Muscle of leg (tissue), 16 donors: Measurements from ENCODE around the gene TRIM60. TPM values are rescaled to one million over a fixed set of nuclear protein-coding genes. Genes with fewer than 3 reads are reported as not detected.
A peak's percentile ranks its signal among the peaks of the same experiment; 100 is the strongest.
"Not testable (repeated sequence)": the region's sequence is repeated elsewhere in the genome, so short reads cannot be mapped to it uniquely, and the experiment has no call there.

ENCODE experiments used
- DNase-seq: peaks from one replicate; pipeline ENCODE4 v3.0.0; 2013
- H3K27ac ChIP-seq: one replicate; pipeline ENCODE4 v1.5.1; 2013; ENCODE audit warnings: mild to moderate bottlenecking, low read length, control low read depth
- H3K27me3 ChIP-seq: one replicate; pipeline ENCODE4 v1.6.1; 2013; ENCODE audit warnings: low read length; ENCODE audit not compliant: control insufficient read depth, insufficient read depth
- H3K36me3 ChIP-seq: one replicate; pipeline ENCODE4 v1.6.1; 2013; ENCODE audit warnings: low read length; ENCODE audit not compliant: control insufficient read depth, insufficient read depth
- H3K4me1 ChIP-seq: one replicate; pipeline ENCODE4 v1.6.1; 2013; ENCODE audit warnings: low read length; ENCODE audit not compliant: control insufficient read depth, insufficient read depth
- H3K4me3 ChIP-seq: one replicate; pipeline ENCODE4 v1.5.1; 2013; ENCODE audit warnings: low read length, control low read depth
- H3K9me3 ChIP-seq: replicated peaks from 2 replicates; pipeline ENCODE4 v1.6.1; 2013; ENCODE audit warnings: low read depth, low read length; ENCODE audit not compliant: control insufficient read depth
- WGBS: methylation state at CpG from one replicate; pipeline ENCODE4 v1.1.5; 2013; ENCODE audit warnings: missing lambda C conversion rate; ENCODE audit not compliant: insufficient coverage; 5-methylcytosine and 5-hydroxymethylcytosine counted together
- long read RNA-seq, 11 donors: transcript quantifications; one replicate each; lab custom pipeline, GENCODE V29; 2026
- polyA plus RNA-seq, 8 donors: library from polyadenylated mRNA; unstranded; fragments of 120-200 nt; gene quantifications; one replicate each; pipeline versions ENCODE4 v1.2.1 to v1.2.3, GENCODE V29; 2013; ENCODE audit warnings: inconsistent platforms in 1 of 8, low replicate concordance in 1 of 8; ENCODE audit not compliant: insufficient read length in 8 of 8, insufficient read depth in 1 of 8
- total RNA-seq: library from RNA; stranded (reverse); fragments of 120-200 nt; gene quantifications from one replicate; pipeline ENCODE4 v1.2.4, GENCODE V29; 2013

TRIM60 gene
- total RNA-seq: not detected
- not detected for polyA plus RNA-seq
- long read RNA-seq, donor 1: 0 reads
- long read RNA-seq, donor 2: 0 reads
- long read RNA-seq, donor 3: 0 reads
- long read RNA-seq, donor 4: 0 reads
- long read RNA-seq, donor 5: 0 reads
- long read RNA-seq, donor 6: 0 reads
- long read RNA-seq, donor 7: 0 reads
- long read RNA-seq, donor 8: 0 reads
- long read RNA-seq, donor 9: 0 reads
- long read RNA-seq, donor 10: 0 reads
- long read RNA-seq, donor 11: 0 reads

- Histone ChIP-seq H3K36me3 (no peaks in the 10 kb centered on the region), H3K4me1 (no peaks in the 10 kb centered on the region), H3K27me3 (no peaks in the 10 kb centered on the region), H3K9me3 (no peaks in the 10 kb centered on the region), H3K27ac (no peak within 1 kb of the TSS), H3K4me3 (no peak within 1 kb of the TSS)
- DNase-seq: no peak
- 98% methylated on average over 25 of the region's 41 CpGs for WGBS
Measured at GRCh38 chr4:165031436-165032211, at the start of gene TRIM60. TRIM60 (plus strand) TSS chr4:165031999; CDS start chr4:165040073, 8,074 bp downstream.

- Histone ChIP-seq H3K27ac (no peak overlapping the region), H3K36me3 (no peaks in the 10 kb centered on the region), H3K27me3 (no peaks in the 10 kb centered on the region), H3K4me3 (no peak overlapping the region), H3K9me3 (no peaks in the 10 kb centered on the region), H3K4me1 (no peaks in the 10 kb centered on the region)
- DNase-seq: no peak
- no CpG with 5 or more reads among the region's 2 CpGs for WGBS
Measured at GRCh38 chr4:164989471-164989870, 42.3 kb upstream of the TRIM60 start.

- H3K27me3 ChIP-seq, H3K9me3 ChIP-seq, H3K4me1 ChIP-seq, DNase-seq, H3K36me3 ChIP-seq, H3K27ac ChIP-seq, H3K4me3 ChIP-seq: not testable (repeated sequence)
- WGBS: 65% methylated on average over 6 of the region's 10 CpGs
Measured at GRCh38 chr4:164990786-164991185, 41.0 kb upstream of the TRIM60 start.

GRCh38 chr4:164996123-164996522 is 35.7 kb upstream of the TRIM60 start:
- not testable (repeated sequence) for H3K4me3 ChIP-seq, H3K27me3 ChIP-seq, H3K4me1 ChIP-seq, H3K9me3 ChIP-seq, H3K27ac ChIP-seq, H3K36me3 ChIP-seq, DNase-seq
- no CpG with 5 or more reads among the region's 6 CpGs for WGBS

- no peak for DNase-seq
- 100% methylated on average over 1 of the region's 2 CpGs for WGBS
- Histone ChIP-seq H3K27me3 (no peaks in the 10 kb centered on the region), H3K4me3 (no peak overlapping the region), H3K27ac (no peak overlapping the region), H3K4me1 (no peaks in the 10 kb centered on the region), H3K36me3 (no peaks in the 10 kb centered on the region), H3K9me3 (no peaks in the 10 kb centered on the region)
Measured at GRCh38 chr4:164997324-164997723, 34.5 kb upstream of the TRIM60 start.

GRCh38 chr4:164997941-164998340 is 33.9 kb upstream of the TRIM60 start:
- 87% methylated on average over 5 of the region's 6 CpGs for WGBS
- H3K4me3 ChIP-seq: no peak overlapping the region

GRCh38 chr4:164998526-164999080 is 33.2 kb upstream of the TRIM60 start:
- H3K4me1 ChIP-seq, H3K27ac ChIP-seq, H3K27me3 ChIP-seq, H3K36me3 ChIP-seq, H3K9me3 ChIP-seq, DNase-seq, H3K4me3 ChIP-seq: not testable (repeated sequence)
- 50% methylated on average over 1 of the region's 2 CpGs for WGBS

More at GRCh38 chr4:164997941-164998340, 33.9 kb upstream of the TRIM60 start:
- H3K27ac ChIP-seq: no peak overlapping the region
- no peaks in the 10 kb centered on the region for H3K9me3 ChIP-seq
- no peaks in the 10 kb centered on the region for H3K36me3 ChIP-seq
- DNase-seq: no peak
- no peaks in the 10 kb centered on the region for H3K27me3 ChIP-seq
- H3K4me1 ChIP-seq: no peaks in the 10 kb centered on the region

GRCh38 chr4:165001957-165002356 is 29.8 kb upstream of the TRIM60 start:
- no CpG with 5 or more reads among the region's 4 CpGs for WGBS
- not testable (repeated sequence) for H3K4me3 ChIP-seq, H3K4me1 ChIP-seq, DNase-seq, H3K36me3 ChIP-seq, H3K9me3 ChIP-seq, H3K27me3 ChIP-seq, H3K27ac ChIP-seq

GRCh38 chr4:165005352-165005925 is 26.4 kb upstream of the TRIM60 start:
- DNase-seq: no peak
- H3K9me3 ChIP-seq: no peaks in the 10 kb centered on the region
- H3K4me3 ChIP-seq: no peak overlapping the region
- no CpG with 5 or more reads among the region's 6 CpGs for WGBS
- H3K27me3 ChIP-seq: no peaks in the 10 kb centered on the region
- H3K36me3 ChIP-seq: no peaks in the 10 kb centered on the region
- no peaks in the 10 kb centered on the region for H3K4me1 ChIP-seq
- no peak overlapping the region for H3K27ac ChIP-seq

GRCh38 chr4:165006456-165006855 is 25.3 kb upstream of the TRIM60 start:
- Histone ChIP-seq H3K36me3 (no peaks in the 10 kb centered on the region), H3K27ac (no peak overlapping the region), H3K4me1 (no peaks in the 10 kb centered on the region), H3K4me3 (no peak overlapping the region), H3K27me3 (no peaks in the 10 kb centered on the region), H3K9me3 (no peaks in the 10 kb centered on the region)
- peak; percentile 7 for DNase-seq
- 64% methylated on average over 7 of the region's 9 CpGs for WGBS
